HL-60/S4 treated with retinoic acid at 250 ng/mL for 4 days and 3 days (cell line): ENCODE measurements around the gene TPST1.
"Not testable (repeated sequence)": the region's sequence is repeated elsewhere in the genome, so short reads cannot be mapped to it uniquely, and the experiment has no call there.

Experiments used
- in situ Hi-C: fragments of 300-500 bp; cut with MboI; formaldehyde crosslinking; loops from 2 replicates; pipeline ENCODE4 v1.7.0; 2022; ENCODE audit warnings: low sequenced_read_pairs

TPST1 gene

GRCh38 chr7:66376264-66376945 lies 171.3 kb downstream of the TPST1 start:
- in situ Hi-C loops, result no loop called here

DNA sequence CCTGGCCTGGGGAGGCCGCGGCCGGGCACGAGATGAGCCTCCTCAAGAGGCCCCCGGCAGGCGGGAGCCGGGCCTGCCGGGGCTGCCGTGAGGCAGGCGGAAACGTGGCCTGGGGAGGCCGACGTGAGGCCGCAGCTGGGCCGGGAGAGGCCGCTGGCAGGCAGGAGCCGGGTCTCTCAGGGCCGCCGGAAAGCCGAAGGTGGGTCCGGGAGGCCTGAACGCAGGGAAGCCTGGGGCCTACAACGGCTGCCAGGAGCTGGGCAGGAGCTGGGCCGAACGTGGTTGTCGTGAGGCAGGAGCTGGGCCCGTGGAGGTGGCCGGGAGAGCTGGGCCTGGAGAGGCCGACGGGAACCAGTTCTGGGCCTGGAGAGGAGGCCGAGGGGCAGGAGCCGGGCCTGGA lies 171.9 kb downstream of the TPST1 start:
- in situ Hi-C loops, result no loop called here

DNA sequence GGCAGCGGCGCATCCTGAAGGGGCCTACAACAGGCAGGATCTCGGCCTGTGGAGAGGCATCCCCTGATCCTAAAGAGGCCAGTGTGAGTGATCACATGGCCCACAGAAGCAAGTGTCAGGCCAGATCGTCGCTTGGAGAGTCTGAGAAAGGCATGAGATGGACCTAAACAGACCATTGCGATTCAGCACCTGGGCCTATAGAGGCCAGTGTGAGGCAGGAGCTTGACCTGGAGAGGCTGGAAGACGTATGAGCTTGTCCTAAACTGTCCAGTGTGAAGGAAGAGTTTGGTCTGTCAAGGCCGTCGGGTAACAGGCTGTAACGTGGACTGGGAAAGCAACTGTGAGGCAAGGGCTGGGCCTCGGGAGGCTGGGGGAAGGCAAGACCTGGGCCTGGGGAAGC lies 172.6 kb downstream of the TPST1 start:
- in situ Hi-C loops, result no loop called here

GRCh38 chr7:66379542-66380160 lies 174.5 kb downstream of the TPST1 start:
- in situ Hi-C loops, result no loop called here

DNA sequence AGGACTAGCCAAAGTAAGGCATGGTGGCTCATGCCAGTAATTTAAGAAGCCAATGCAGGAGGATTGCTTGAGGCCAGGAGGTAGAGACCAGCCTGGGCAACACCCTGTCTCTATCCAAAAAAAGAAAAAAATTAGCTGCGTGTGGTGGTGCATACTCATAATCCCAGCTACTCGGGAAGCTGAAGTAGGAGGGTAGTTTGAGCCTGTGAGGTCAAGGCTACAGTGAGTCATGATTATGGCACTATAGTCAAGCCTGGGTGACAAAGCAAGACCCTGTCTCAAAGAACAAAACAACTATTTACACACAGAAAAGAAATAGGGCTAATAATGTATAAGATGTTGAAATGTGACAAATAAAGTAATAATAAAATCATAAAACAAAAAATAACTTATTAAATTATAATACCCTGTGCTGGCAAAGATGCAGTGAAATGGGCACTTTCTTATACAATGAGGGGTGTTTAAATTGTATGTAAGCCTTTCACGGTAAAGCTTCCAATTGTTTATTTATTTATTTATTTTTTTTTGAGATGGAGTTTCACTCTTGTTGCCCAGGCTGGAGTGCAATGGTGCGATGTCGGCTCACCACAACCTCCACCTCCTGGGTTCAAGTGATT lies 175.2 kb downstream of the TPST1 start:
- in situ Hi-C loops, result no loop called here

DNA sequence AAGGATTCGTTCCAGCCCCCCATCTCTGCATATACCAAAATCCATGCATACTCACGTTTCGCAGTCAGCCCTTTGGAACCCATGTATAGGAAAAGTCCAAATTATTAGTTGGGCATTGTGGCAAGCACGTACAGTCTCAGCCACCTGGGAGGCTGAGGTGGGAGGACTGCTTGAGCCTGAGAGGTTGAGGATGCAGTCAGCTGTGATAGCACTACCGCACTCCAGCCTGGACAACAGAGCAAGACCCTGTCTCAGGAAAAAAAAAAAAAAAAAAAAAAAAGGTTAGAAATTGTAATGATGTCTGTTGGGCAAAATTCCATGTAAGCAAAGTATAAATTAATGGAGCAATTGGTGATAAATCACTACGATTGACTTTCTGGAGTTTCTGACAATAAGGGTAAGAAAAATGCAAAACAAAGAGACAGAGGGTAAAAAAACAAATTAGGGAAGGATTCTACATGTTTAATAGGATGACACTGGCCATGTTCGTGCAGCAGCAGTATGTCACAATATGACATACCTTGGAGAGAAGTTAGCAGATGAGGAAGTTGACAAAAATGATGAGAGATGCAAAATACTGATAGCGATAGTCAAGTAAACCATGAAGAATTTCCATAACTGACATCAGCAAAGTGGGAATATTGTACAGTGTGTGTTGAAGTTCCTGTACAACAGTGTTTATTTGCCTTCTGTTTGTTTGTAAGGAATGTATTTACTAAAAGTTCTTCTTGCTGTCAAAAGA lies 177.2 kb downstream of the TPST1 start:
- in situ Hi-C loops, result not testable (repeated sequence)

DNA sequence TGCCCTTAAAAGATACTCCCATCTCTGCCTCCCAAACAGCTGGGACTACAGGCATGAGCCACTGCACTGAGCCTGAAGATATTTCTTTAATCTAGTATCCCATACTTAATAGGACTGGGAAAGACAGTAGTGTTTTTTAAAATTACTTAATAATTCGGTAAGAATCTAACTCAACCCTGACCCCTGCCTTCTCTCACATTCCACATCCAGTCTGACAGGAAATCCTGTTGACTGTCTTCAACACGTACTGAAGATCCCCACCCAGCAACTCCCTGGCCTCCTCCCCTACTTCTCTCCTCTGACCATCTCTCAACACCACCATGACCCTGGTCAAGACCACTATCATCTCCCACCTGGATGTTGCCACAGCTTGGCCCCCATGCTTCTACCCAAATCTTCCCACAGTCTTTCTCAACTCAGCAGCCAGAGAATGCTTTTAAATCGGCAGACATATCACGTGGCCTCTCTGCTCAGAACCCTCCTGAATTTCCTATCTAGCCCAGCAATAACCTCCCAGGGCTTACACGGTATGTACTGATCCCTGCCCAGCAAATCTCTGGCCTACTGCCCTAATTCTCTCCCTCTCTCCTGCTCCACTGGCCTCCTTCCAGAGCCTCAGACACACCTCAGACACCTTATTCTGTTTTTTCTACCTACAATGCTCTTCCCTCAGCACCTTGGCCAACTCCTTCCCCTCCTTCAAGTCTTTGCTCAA lies 180.2 kb downstream of the TPST1 start:
- in situ Hi-C loops, result not testable (repeated sequence)

- in situ Hi-C loops, result not testable (repeated sequence)
Measured at GRCh38 chr7:66395128-66395571, 190.0 kb downstream of the TPST1 start.

DNA sequence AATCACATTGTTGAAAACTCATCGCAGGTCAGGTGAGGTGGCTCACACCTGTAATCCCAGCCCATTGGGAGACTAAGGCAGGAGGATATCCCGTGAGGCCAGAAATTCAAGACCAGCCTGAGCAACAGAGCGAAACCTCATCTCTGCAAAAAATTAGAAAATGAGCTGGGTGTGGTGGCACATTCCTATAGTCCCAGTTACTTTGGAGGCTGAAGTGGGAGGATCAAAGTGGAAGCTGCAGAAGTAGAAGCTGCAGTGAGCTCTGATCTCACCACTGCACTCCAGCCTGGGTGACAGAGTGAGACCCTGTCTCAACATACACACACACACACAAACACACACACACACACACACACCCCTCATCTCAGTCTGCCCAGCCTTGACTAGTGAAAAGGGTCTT lies 190.9 kb downstream of the TPST1 start:
- in situ Hi-C loops, result not testable (repeated sequence)

DNA sequence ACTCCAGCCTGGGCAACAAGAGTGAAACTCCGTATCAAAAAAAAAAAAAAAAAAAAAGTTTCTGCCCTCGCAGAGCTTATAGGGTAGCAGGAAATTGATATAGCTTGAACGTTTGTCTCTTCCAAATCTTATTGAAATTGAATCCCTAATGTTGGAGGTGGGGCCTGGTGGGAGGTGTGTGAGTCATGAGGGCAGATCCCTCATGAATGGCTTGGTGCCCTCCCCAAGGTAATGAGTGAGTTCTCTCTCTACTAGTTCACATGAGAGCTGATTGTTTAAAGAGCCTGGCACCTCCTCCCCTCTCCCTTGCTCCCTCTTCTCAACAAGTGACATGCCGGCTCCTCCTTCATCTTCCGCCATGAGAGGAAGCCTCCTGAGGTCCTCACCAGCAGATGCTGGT lies 193.7 kb downstream of the TPST1 start:
- in situ Hi-C loops, result not testable (repeated sequence)

DNA sequence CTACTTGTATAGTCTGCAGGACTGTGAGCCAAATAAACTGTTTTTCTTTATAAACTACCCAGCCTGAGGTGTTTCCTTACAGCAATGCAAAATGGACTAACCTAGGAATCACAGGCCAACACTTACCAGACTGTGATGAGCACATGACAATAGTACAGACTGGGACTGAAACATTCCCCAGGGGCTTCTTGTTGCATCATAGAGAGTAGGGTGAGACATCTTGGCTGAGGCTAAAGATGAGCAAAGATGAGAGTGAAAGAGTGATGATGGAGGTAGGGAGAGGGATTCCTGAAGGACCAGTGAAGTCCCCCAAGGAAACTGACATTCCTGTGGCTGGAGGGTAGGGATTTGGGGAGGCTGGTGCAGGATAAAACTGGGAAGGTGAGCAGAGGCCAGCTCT lies 194.4 kb downstream of the TPST1 start:
- in situ Hi-C loops, result no loop called here

DNA sequence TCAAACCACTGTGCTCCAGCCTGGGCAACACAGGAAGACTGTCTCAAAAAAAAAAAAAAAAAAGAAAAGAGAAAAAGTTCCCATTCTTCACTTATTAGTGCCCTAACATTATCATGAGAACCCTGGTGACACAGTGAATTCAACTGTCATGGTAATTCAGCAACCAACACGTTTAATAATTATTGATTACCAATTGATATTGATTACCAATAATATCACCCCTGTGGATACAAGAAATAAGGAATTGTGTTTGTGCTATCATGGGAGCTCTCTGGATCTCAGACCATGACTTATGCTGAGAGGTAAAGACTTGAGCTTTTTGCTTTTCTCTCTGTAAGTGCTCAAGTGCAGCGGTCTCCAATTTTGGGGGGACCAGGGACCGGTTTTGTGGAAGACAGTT lies 195.3 kb downstream of the TPST1 start:
- in situ Hi-C loops, result no loop called here

DNA sequence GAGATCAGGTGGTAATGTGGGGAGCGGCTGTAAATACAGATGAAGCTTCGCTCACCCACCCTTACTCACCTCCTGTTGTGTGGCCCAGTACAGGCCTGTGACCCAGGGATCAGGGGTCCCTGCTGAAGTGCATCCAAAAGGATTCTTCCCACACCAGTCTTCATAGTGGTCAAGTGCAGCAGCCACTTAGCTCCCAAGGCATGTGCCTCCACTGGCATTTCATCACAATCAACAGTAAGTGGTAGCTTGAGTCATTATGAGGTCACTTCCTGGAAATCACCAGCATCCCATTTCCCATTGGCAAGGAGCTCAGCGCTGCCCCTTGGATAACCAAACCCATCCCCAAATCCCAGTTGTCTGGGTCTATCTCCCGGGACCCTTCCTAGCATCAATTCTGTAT lies 196.0 kb downstream of the TPST1 start:
- in situ Hi-C loops, result not testable (repeated sequence)

GRCh38 chr7:66401932-66402331 lies 196.8 kb downstream of the TPST1 start:
- in situ Hi-C loops, result not testable (repeated sequence)

GRCh38 chr7:66403564-66403963 lies 198.4 kb downstream of the TPST1 start:
- in situ Hi-C loops, result no loop called here

DNA sequence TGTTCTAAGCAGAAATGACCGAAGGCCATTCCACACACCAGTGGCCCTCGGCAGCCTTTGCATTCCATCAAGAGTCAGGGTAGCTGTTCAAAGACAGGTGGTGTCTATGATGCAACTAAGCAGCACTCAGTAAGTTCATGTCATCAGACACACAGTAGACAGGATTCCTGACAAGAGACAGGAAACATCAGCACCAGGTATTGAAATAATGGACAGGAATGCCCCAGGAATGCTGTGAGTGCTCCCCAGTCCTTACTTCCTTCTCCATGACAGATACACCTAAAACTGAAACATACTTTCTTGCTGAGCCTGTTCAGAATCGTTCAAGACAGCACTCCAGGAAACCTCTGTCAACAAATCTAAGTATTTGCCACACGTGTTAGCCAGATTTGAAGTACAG lies 204.4 kb downstream of the TPST1 start:
- in situ Hi-C loops, result no loop called here
